ENCODE results near the gene C4BPA. TPM values are rescaled to one million over a fixed set of nuclear protein-coding genes. Genes with fewer than 3 reads are reported as not detected.

The C4BPA gene
- total and polyA plus RNA-seq, 2 of the 4 experiments (the other 2 are of a cell fraction), result not detected

- Histone ChIP-seq H2AK9ac (replicated peaks; ENCODE audit: low read depth, low read length, poor library complexity) (no peak overlapping the region), H3K4me3 (ENCODE audit: insufficient read depth, low read depth, low read length) (no peak overlapping the region), H2AFZ (replicated peaks; ENCODE audit: low read length, poor library complexity) (no peak overlapping the region), H3K4me1 (ENCODE audit: control insufficient read depth, insufficient read depth, low read length) (no peaks in the 10 kb centered on the region), H4K8ac (ENCODE audit: low read depth in 2 of 2, low read length in 2 of 2) (no peak overlapping the region), H3K27me3 (ENCODE audit: control insufficient read depth, insufficient read depth, low read length) (peaks cover 2% of the 10 kb centered on the region; the same call in 1 of the 2 replicates), H2AK5ac (ENCODE audit: low read depth, low read length) (no peak overlapping the region), H2BK15ac (ENCODE audit: low read depth, low read length) (no peak overlapping the region), H3K23ac (ENCODE audit: low read depth, low read length) (no peak overlapping the region), H3K9me3 (ENCODE audit: control insufficient read depth, insufficient read depth, low read length) (no peaks in the 10 kb centered on the region), H3K56ac (ENCODE audit: extremely low read depth, insufficient read depth, low read length) (no peak overlapping the region), H2BK20ac (ENCODE audit: low read depth, low read length) (no peak overlapping the region), H3K4me2 (ENCODE audit: low read depth, low read length) (no peak overlapping the region), H3K9ac (ENCODE audit: low read depth, low read length) (no peak overlapping the region), H3K36me3 (ENCODE audit: control insufficient read depth, insufficient read depth, low read length) (no peaks in the 10 kb centered on the region), H3K4ac (ENCODE audit: low read depth, low read length) (no peak overlapping the region), H2BK120ac (ENCODE audit: low read depth, low read length) (no peak overlapping the region), H4K5ac (ENCODE audit: low read depth, low read length) (no peak overlapping the region), H4K20me1 (ENCODE audit: insufficient read depth, low read length) (no peaks in the 10 kb centered on the region), H3K79me1 (ENCODE audit: low read depth in 1 of 2, low read length in 2 of 2) (no peaks in the 10 kb centered on the region), H3K9me1 (ENCODE audit: insufficient read depth, low read length) (no peaks in the 10 kb centered on the region), H3K18ac (ENCODE audit: low read depth, low read length) (no peak overlapping the region), H3K14ac (replicated peaks; ENCODE audit: low read depth, low read length) (no peak overlapping the region), H2BK5ac (ENCODE audit: low read depth, low read length, poor library complexity, severe bottlenecking) (no peak overlapping the region), H3K27ac (ENCODE audit: insufficient read depth, low read length) (no peak overlapping the region), H4K91ac (ENCODE audit: insufficient read depth, low read depth, low read length) (no peak overlapping the region)
- POLR2A ChIA-PET (ENCODE audit: unreplicated experiment), result no interaction called here
- no TSS peak for BruUV-seq (replicated peaks)
- DNase-seq (no peak), ATAC-seq (ENCODE audit: low read depth) (no peak)
- dilution Hi-C loops (cut with HindIII; ENCODE audit: low sequenced_read_pairs, unreplicated experiment) (no loop called here), intact Hi-C loops (cut with micrococcal nuclease) (no loop called here), in situ Hi-C loops (cut with MboI; ENCODE audit: low sequenced_read_pairs) (no loop called here)
- CTCF ChIA-PET, result interaction anchor here (0.7 kb wide), 1 partner anchor 69 kb away, joined by 3 read pairs; no protein-coding TSS in a partner anchor
- TF ChIP-seq CTCF (conservative IDR thresholded peaks at IDR 0.05; ENCODE audit: low read depth, low read length) (no peak), MXI1 (IDR thresholded peaks at IDR 0.05; ENCODE audit: borderline replicate concordance, low read depth, low read length) (no peak), POLR2A (IDR thresholded peaks at IDR 0.05; ENCODE audit: low read depth, low read length) (no peak), SMC3 (IDR thresholded peaks at IDR 0.05; ENCODE audit: low read depth, low read length) (no peak), ELK1 (IDR thresholded peaks at IDR 0.05; ENCODE audit: borderline replicate concordance, low read depth, low read length) (no peak), BHLHE40 (IDR thresholded peaks at IDR 0.05; ENCODE audit: low read depth, low read length) (no peak), RCOR1 (IDR thresholded peaks at IDR 0.05; ENCODE audit: insufficient replicate concordance, low read length) (no peak), NFE2L2 (IDR thresholded peaks at IDR 0.05; ENCODE audit: low read depth, low read length) (no peak), MAZ (IDR thresholded peaks at IDR 0.05; ENCODE audit: borderline replicate concordance, low read depth, low read length) (no peak), RAD21 (IDR thresholded peaks at IDR 0.05; ENCODE audit: low read length) (no peak)
- no CpG with 5 or more reads among the region's 3 CpGs for WGBS, 2 experiments (ENCODE audit: extremely low coverage in 2 of 2, insufficient read length in 1 of 2)
Observed at GRCh38 chr1:207191776-207192175, 87.7 kb downstream of the C4BPA start.

Measured in IMR-90 (cell line).